Keratinocyte (primary cell): ENCODE measurements around the gene YWHAH. TPM values are rescaled to one million over a fixed set of nuclear protein-coding genes. Genes with fewer than 3 reads are reported as not detected.

Source experiments
- DNase-seq: peaks from one replicate; pipeline ENCODE4 v3.0.0-alpha.2; 2011; ENCODE audit warnings: low read depth, missing footprints, low spot score
- FAIRE-seq: peaks from 2 replicates; lab custom pipeline; 2011; peaks lifted over from hg19 to GRCh38; lab: Jason Lieb, UNC
- H2AFZ ChIP-seq: 2 replicates; pipeline ENCODE4 v1.6.0; 2012; ENCODE audit warnings: low read length, control low read depth, inconsistent platforms; ENCODE audit not compliant: control insufficient read depth
- H3K27ac ChIP-seq: 2 replicates; pipeline ENCODE4 v1.5.1; 2011; ENCODE audit warnings: low read length; ENCODE audit not compliant: control insufficient read depth, insufficient read depth
- H3K27me3 ChIP-seq: 3 replicates; pipeline ENCODE4 v1.6.0; 2011; ENCODE audit warnings: low read length; ENCODE audit not compliant: control insufficient read depth, insufficient read depth; ENCODE audit errors: extremely low read depth
- H3K36me3 ChIP-seq, 2 experiments: 2 replicates in 1 of 2; 3 replicates in 1 of 2; pipeline ENCODE4 v1.5.1; 2011; ENCODE audit warnings: low read length in 2 of 2, mild to moderate bottlenecking in 1 of 2; ENCODE audit not compliant: control insufficient read depth in 2 of 2, insufficient read depth in 2 of 2; ENCODE audit errors: extremely low read depth in 1 of 2
- H3K4me1 ChIP-seq: 3 replicates; pipeline ENCODE4 v1.5.1; 2011; ENCODE audit warnings: low read length; ENCODE audit not compliant: control insufficient read depth, insufficient read depth; ENCODE audit errors: extremely low read depth
- H3K4me2 ChIP-seq: 3 replicates; pipeline ENCODE4 v1.6.0; 2011; ENCODE audit warnings: low read depth, low read length; ENCODE audit not compliant: control insufficient read depth, insufficient read depth; ENCODE audit errors: extremely low read depth
- H3K4me3 ChIP-seq, 3 experiments: fragments of 200-600 bp in 1 of 3; sonication (generic) in 1 of 3; 2 replicates in 2 of 3; 3 replicates in 1 of 3; pipeline ENCODE4 v1.5.1; 2011 to 2016; ENCODE audit warnings: low read length in 3 of 3, mild to moderate bottlenecking in 3 of 3, control low read depth in 2 of 3, inconsistent platforms in 1 of 3, low read depth in 1 of 3, mixed read lengths in 1 of 3, mixed run types in 1 of 3, moderate library complexity in 1 of 3; ENCODE audit not compliant: control insufficient read depth in 2 of 3, insufficient read depth in 2 of 3; ENCODE audit errors: extremely low read depth in 1 of 3
- H3K79me2 ChIP-seq: 2 replicates; pipeline ENCODE4 v1.6.0; 2012; ENCODE audit warnings: low read length; ENCODE audit not compliant: control insufficient read depth, insufficient read depth
- H3K9ac ChIP-seq: 3 replicates; pipeline ENCODE4 v1.6.0; 2011; ENCODE audit warnings: low read length; ENCODE audit not compliant: control insufficient read depth, insufficient read depth; ENCODE audit errors: extremely low read depth
- H3K9me1 ChIP-seq: 3 replicates; pipeline ENCODE4 v1.6.0; 2011; ENCODE audit warnings: low read length; ENCODE audit not compliant: control insufficient read depth, insufficient read depth; ENCODE audit errors: extremely low read depth
- H3K9me3 ChIP-seq: 2 replicates; pipeline ENCODE4 v1.5.1; 2012; ENCODE audit warnings: low read depth, low read length; ENCODE audit not compliant: control insufficient read depth
- H4K20me1 ChIP-seq: 3 replicates; pipeline ENCODE4 v1.6.0; 2011; ENCODE audit warnings: low read length; ENCODE audit not compliant: control insufficient read depth, insufficient read depth; ENCODE audit errors: extremely low read depth
- CTCF ChIP-seq, 3 experiments: IDR thresholded peaks in 1 of 3; conservative IDR thresholded peaks in 1 of 3; optimal IDR thresholded peaks in 1 of 3; 2 replicates in 2 of 3; 3 replicates in 1 of 3; pipeline versions ENCODE3 to v1.5.1; 2011; ENCODE audit warnings: low read length in 3 of 3, mild to moderate bottlenecking in 3 of 3, moderate library complexity in 2 of 3, control low read depth in 1 of 3, inconsistent platforms in 1 of 3; ENCODE audit not compliant: insufficient read depth in 2 of 3; ENCODE audit errors: extremely low read depth in 1 of 3
- EZH2 ChIP-seq: IDR thresholded peaks from one replicate; pipeline ENCODE4 v1.6.1; 2012; ENCODE audit warnings: inconsistent platforms, mild to moderate bottlenecking, low read length, moderate library complexity
- dilution Hi-C: fragments of 300-500 bp; cut with MboI; formaldehyde crosslinking; loops from one replicate; pipeline ENCODE4 v1.7.0; 2020; ENCODE audit warnings: low sequenced_read_pairs; ENCODE audit not compliant: extremely low pct_ligation_motif_present
- polyA plus RNA-seq, 5 experiments: library from polyadenylated mRNA; depleted of rRNA in 3 of 5; stranded (reverse) in 3 of 5; stranded (forward) in 1 of 5; unstranded in 1 of 5; fragments of >200 nt; gene quantifications; 1 replicate in 1 of 5; 2 replicates in 3 of 5; 3 replicates in 1 of 5; pipeline versions ENCODE4 v1.2.1 to v1.2.3, GENCODE V29; 2011 to 2012; ENCODE audit warnings: missing spikeins in 2 of 5, low read depth in 1 of 5, low replicate concordance in 1 of 5

The YWHAH gene
- polyA plus RNA-seq, 1 donor (not counting 4 experiments of a cell fraction or from before 2014, with no cell fraction given): 108 TPM

GRCh38 chr22:31901388-31902137 is 42.8 kb upstream of the YWHAH start:
- FAIRE-seq: no peak

GRCh38 chr22:31904651-31905050 is 39.7 kb upstream of the YWHAH start:
- Histone ChIP-seq H3K4me1 (no peaks in the 10 kb centered on the region), H3K27me3 (no peaks in the 10 kb centered on the region), H3K9me1 (no peaks in the 10 kb centered on the region), H3K36me3 (peaks cover 4 to 5% of the 10 kb centered on the region in 2 experiments), H3K9me3 (no peaks in the 10 kb centered on the region), H3K79me2 (no peaks in the 10 kb centered on the region), H4K20me1 (no peaks in the 10 kb centered on the region), H2AFZ (no peak overlapping the region), H3K4me2 (no peak overlapping the region), H3K27ac (no peak overlapping the region), H3K9ac (no peak overlapping the region), H3K4me3 (no peak overlapping the region)
- no peak for DNase-seq
- dilution Hi-C loops: no loop called here
- TF ChIP-seq EZH2: no peak
- TF ChIP-seq CTCF (optimal IDR thresholded peaks at IDR 0.05 in 1 of 3, IDR thresholded peaks at IDR 0.05 in 1 of 3, conservative IDR thresholded peaks at IDR 0.05 in 1 of 3; ENCODE audit: extremely low read depth in 1 of 3, insufficient read depth in 2 of 3, low read length in 3 of 3): no peak
- no peak for FAIRE-seq

More at GRCh38 chr22:31901388-31902137, 42.8 kb upstream of the YWHAH start:
- Histone ChIP-seq H3K79me2 (no peaks in the 10 kb centered on the region), H3K4me3 (no peak overlapping the region), H3K4me1 (no peaks in the 10 kb centered on the region), H3K27ac (no peak overlapping the region), H2AFZ (no peak overlapping the region), H3K36me3 (peaks cover 4 to 5% of the 10 kb centered on the region in 2 experiments), H3K27me3 (no peaks in the 10 kb centered on the region), H3K4me2 (no peak overlapping the region), H3K9me1 (no peaks in the 10 kb centered on the region), H3K9ac (no peak overlapping the region), H3K9me3 (no peaks in the 10 kb centered on the region), H4K20me1 (no peaks in the 10 kb centered on the region)
- TF ChIP-seq EZH2: no peak
- no peak for TF ChIP-seq CTCF (optimal IDR thresholded peaks at IDR 0.05 in 1 of 3, IDR thresholded peaks at IDR 0.05 in 1 of 3, conservative IDR thresholded peaks at IDR 0.05 in 1 of 3; ENCODE audit: extremely low read depth in 1 of 3, insufficient read depth in 2 of 3, low read length in 3 of 3)
- no peak for DNase-seq
- dilution Hi-C loops: no loop called here
